KOPT-K1 (cell line): ENCODE results near the gene DDX23.

Experiments used
- H3K27ac ChIP-seq: fragments of 200-600 bp; sonication (generic); 2 replicates; pipeline ENCODE4 v1.5.1; 2016; ENCODE audit warnings: antibody characterized with exemption, mild to moderate bottlenecking, low read depth, low read length; ENCODE audit not compliant: poor library complexity, severe bottlenecking
- H3K36me3 ChIP-seq: fragments of 200-600 bp; sonication (generic); 2 replicates; pipeline ENCODE4 v1.5.1; 2017; ENCODE audit warnings: antibody characterized with exemption, mild to moderate bottlenecking, low read length, moderate library complexity; ENCODE audit not compliant: insufficient read depth
- H3K9me3 ChIP-seq: fragments of 200-600 bp; sonication (generic); 2 replicates; pipeline ENCODE4 v1.5.1; 2017; ENCODE audit warnings: antibody characterized with exemption, low read length, mild to moderate bottlenecking; ENCODE audit not compliant: insufficient read depth, poor library complexity, severe bottlenecking

The DDX23 gene

GRCh38 chr12:48807981-48808380 is 44.0 kb downstream of the DDX23 start:
- Histone ChIP-seq H3K36me3 (no peaks in the 10 kb centered on the region), H3K9me3 (no peaks in the 10 kb centered on the region)

GRCh38 chr12:48803675-48804074 is 48.3 kb downstream of the DDX23 start:
- Histone ChIP-seq H3K36me3 (no peaks in the 10 kb centered on the region), H3K9me3 (no peaks in the 10 kb centered on the region), H3K27ac (no peak overlapping the region)

More at GRCh38 chr12:48807981-48808380, 44.0 kb downstream of the DDX23 start:
- no peak overlapping the region for H3K27ac ChIP-seq

GRCh38 chr12:48800971-48801370 is 51.0 kb downstream of the DDX23 start:
- Histone ChIP-seq H3K27ac (no peak overlapping the region), H3K36me3 (no peaks in the 10 kb centered on the region), H3K9me3 (no peaks in the 10 kb centered on the region)

- Histone ChIP-seq H3K9me3 (no peaks in the 10 kb centered on the region), H3K36me3 (no peaks in the 10 kb centered on the region), H3K27ac (no peak overlapping the region)
Measured at GRCh38 chr12:48800457-48800856, 51.5 kb downstream of the DDX23 start.

GRCh38 chr12:48796976-48797375 is 55.0 kb downstream of the DDX23 start:
- Histone ChIP-seq H3K9me3 (no peaks in the 10 kb centered on the region), H3K27ac (no peak overlapping the region), H3K36me3 (no peaks in the 10 kb centered on the region)

- Histone ChIP-seq H3K27ac (no peak overlapping the region), H3K9me3 (no peaks in the 10 kb centered on the region), H3K36me3 (no peaks in the 10 kb centered on the region)
Measured at GRCh38 chr12:48795550-48796455, 56.2 kb downstream of the DDX23 start.

GRCh38 chr12:48794870-48795269 is 57.1 kb downstream of the DDX23 start:
- Histone ChIP-seq H3K27ac (no peak overlapping the region), H3K36me3 (no peaks in the 10 kb centered on the region), H3K9me3 (no peaks in the 10 kb centered on the region)

GRCh38 chr12:48793696-48794095 is 58.3 kb downstream of the DDX23 start:
- H3K36me3 ChIP-seq = no peaks in the 10 kb centered on the region
- H3K9me3 ChIP-seq = no peaks in the 10 kb centered on the region

GRCh38 chr12:48789858-48790326 is 62.1 kb downstream of the DDX23 start:
- H3K36me3 ChIP-seq = no peaks in the 10 kb centered on the region
- no peak overlapping the region for H3K27ac ChIP-seq
- H3K9me3 ChIP-seq = no peaks in the 10 kb centered on the region

More at GRCh38 chr12:48793696-48794095, 58.3 kb downstream of the DDX23 start:
- H3K27ac ChIP-seq = no peak overlapping the region

GRCh38 chr12:48788854-48789775 is 62.8 kb downstream of the DDX23 start, which contains the start of gene ADCY6:
Gene ADCY6 (minus strand): TSS chr12:48789089. CDS start chr12:48783434, 5,655 bp downstream.
- H3K27ac ChIP-seq = no peak within 1 kb of the TSS
- no peaks in the 10 kb centered on the region for H3K9me3 ChIP-seq
- H3K36me3 ChIP-seq = no peaks in the 10 kb centered on the region

- no peaks in the 10 kb centered on the region for H3K36me3 ChIP-seq
- no peak overlapping the region for H3K27ac ChIP-seq
- no peaks in the 10 kb centered on the region for H3K9me3 ChIP-seq
Measured at GRCh38 chr12:48788524-48788853, 63.5 kb downstream of the DDX23 start.

GRCh38 chr12:48787791-48788523 is 64.0 kb downstream of the DDX23 start:
- Histone ChIP-seq H3K36me3 (no peaks in the 10 kb centered on the region), H3K27ac (no peak overlapping the region), H3K9me3 (no peaks in the 10 kb centered on the region)

- Histone ChIP-seq H3K27ac (no peak overlapping the region), H3K36me3 (no peaks in the 10 kb centered on the region)
Measured at GRCh38 chr12:48786591-48787544, 65.1 kb downstream of the DDX23 start.

GRCh38 chr12:48783432-48783831 is 68.5 kb downstream of the DDX23 start:
- H3K9me3 ChIP-seq = no peaks in the 10 kb centered on the region
- H3K36me3 ChIP-seq = no peaks in the 10 kb centered on the region
- H3K27ac ChIP-seq = no peak overlapping the region

More at GRCh38 chr12:48786591-48787544, 65.1 kb downstream of the DDX23 start:
- H3K9me3 ChIP-seq = no peaks in the 10 kb centered on the region
